Astrocyte (in vitro differentiated cells and primary cell): ENCODE data around the gene NCF2.

ENCODE experiments used
- EZH2 ChIP-seq: IDR thresholded peaks from 2 replicates; pipeline ENCODE4 v1.6.1; 2012; ENCODE audit warnings: mild to moderate bottlenecking, low read length, inconsistent platforms; ENCODE audit not compliant: insufficient read depth
- TF ChIP-seq, protein P1 (sequence below): IDR thresholded peaks from 2 replicates; pipeline ENCODE4 v1.5.1; 2011; ENCODE audit warnings: low read depth, mild to moderate bottlenecking, inconsistent platforms, low read length, moderate library complexity; ENCODE audit not compliant: insufficient read depth

DNA sequence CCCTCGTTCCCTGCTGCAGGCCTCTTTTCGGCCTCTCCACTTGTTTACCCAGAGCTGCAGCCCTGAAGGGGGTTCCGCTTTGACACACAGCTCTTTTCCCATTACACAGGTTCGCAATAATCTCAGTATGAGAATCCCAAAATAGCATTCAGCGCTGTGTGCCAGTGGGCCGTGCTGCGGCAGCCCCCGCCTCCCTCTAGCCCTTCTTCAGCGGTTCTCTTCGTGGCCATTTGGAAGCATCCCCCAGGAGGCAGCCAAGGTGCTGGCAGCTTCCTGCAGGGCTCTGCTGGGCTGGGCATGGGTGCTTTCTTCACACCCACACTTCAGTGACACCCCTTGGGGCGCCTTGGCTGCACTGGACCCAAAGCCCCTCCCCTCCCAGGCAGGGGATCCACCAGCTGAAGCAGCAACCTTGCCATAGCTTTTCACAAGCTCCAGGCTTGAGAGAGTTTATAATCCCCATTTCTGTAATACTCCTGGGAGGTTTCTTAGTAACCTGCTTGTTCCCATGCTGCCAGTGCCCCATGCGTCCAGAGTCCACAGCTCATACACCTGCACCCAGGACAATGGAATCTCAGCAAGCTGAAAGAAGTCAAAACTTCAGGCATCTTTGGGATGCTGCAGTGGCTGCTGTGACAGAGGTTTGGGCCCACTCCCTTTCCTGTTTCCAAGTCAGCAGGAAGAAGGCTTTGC lies 8.1 kb downstream of the NCF2 start:
- TF ChIP-seq, protein P1, sequence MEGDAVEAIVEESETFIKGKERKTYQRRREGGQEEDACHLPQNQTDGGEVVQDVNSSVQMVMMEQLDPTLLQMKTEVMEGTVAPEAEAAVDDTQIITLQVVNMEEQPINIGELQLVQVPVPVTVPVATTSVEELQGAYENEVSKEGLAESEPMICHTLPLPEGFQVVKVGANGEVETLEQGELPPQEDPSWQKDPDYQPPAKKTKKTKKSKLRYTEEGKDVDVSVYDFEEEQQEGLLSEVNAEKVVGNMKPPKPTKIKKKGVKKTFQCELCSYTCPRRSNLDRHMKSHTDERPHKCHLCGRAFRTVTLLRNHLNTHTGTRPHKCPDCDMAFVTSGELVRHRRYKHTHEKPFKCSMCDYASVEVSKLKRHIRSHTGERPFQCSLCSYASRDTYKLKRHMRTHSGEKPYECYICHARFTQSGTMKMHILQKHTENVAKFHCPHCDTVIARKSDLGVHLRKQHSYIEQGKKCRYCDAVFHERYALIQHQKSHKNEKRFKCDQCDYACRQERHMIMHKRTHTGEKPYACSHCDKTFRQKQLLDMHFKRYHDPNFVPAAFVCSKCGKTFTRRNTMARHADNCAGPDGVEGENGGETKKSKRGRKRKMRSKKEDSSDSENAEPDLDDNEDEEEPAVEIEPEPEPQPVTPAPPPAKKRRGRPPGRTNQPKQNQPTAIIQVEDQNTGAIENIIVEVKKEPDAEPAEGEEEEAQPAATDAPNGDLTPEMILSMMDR: no peak
- TF ChIP-seq EZH2: no peak
